Neural cell (in vitro differentiated cells): ENCODE measurements around the gene EPHX1. TPM values are rescaled to one million over a fixed set of nuclear protein-coding genes. Genes with fewer than 3 reads are reported as not detected.

ENCODE experiments used
- H2AFZ ChIP-seq: fragments of 200-600, 300-800 bp; sonication (generic), shearing (Covaris generic); 2 replicates; pipeline ENCODE4 v1.6.0; 2014; ENCODE audit warnings: low read depth, mild to moderate bottlenecking, antibody characterized with exemption, low read length, moderate library complexity
- H3F3A ChIP-seq: fragments of 200-600 bp; shearing (Covaris generic); 2 replicates; pipeline ENCODE4 v1.6.1; 2016; ENCODE audit warnings: mild to moderate bottlenecking, moderate library complexity, mixed read lengths, antibody characterized with exemption, low read length; ENCODE audit not compliant: insufficient read depth, poor library complexity, severe bottlenecking
- H3K27ac ChIP-seq: fragments of 200-600, 300-800 bp; sonication (generic), shearing (Covaris generic); 2 replicates; pipeline ENCODE4 v1.5.1; 2014; ENCODE audit warnings: mild to moderate bottlenecking, low read length, moderate library complexity
- H3K27me3 ChIP-seq: fragments of 300-800, 200-600 bp; sonication (generic), shearing (Covaris generic); 2 replicates; pipeline ENCODE4 v1.6.0; 2014; ENCODE audit warnings: mild to moderate bottlenecking, low read depth, low read length, moderate library complexity; ENCODE audit not compliant: insufficient read depth
- H3K36me3 ChIP-seq: fragments of 300-800, 200-600 bp; sonication (generic), shearing (Covaris generic); 2 replicates; pipeline ENCODE4 v1.5.1; 2014; ENCODE audit warnings: mild to moderate bottlenecking, antibody characterized with exemption, low read length, moderate library complexity; ENCODE audit not compliant: insufficient read depth
- H3K4me2 ChIP-seq: fragments of 300-800, 200-600 bp; sonication (generic), shearing (Covaris generic); 2 replicates; pipeline ENCODE4 v1.6.0; 2014; ENCODE audit warnings: mild to moderate bottlenecking, low read length
- H3K4me3 ChIP-seq: fragments of 300-800, 200-600 bp; sonication (generic), shearing (Covaris generic); 2 replicates; pipeline ENCODE4 v1.5.1; 2014; ENCODE audit warnings: mild to moderate bottlenecking, low read length, moderate library complexity
- H3K79me2 ChIP-seq: fragments of 200-600 bp; shearing (Covaris generic); replicated peaks from 2 replicates; pipeline ENCODE4 v1.6.0; 2014; ENCODE audit warnings: mild to moderate bottlenecking, low read length, moderate library complexity; ENCODE audit not compliant: insufficient read depth
- H3K9ac ChIP-seq: fragments of 300-800, 200-600 bp; sonication (generic), shearing (Covaris generic); 2 replicates; pipeline ENCODE4 v1.6.1; 2016; ENCODE audit warnings: mild to moderate bottlenecking, low read length, mixed read lengths
- H3K9me2 ChIP-seq: fragments of 200-600 bp; shearing (Covaris generic); 2 replicates; pipeline ENCODE4 v1.6.1; 2016; ENCODE audit warnings: mild to moderate bottlenecking, low read length, mixed read lengths; ENCODE audit not compliant: insufficient read depth
- H3K9me3 ChIP-seq: fragments of 200-600, 300-800 bp; sonication (generic), shearing (Covaris generic); 2 replicates; pipeline ENCODE4 v1.6.1; 2016; ENCODE audit warnings: mild to moderate bottlenecking, mixed run types, low read length, moderate library complexity, mixed read lengths
- H4K20me1 ChIP-seq: fragments of 200-600 bp; shearing (Covaris generic); 2 replicates; pipeline ENCODE4 v1.6.1; 2016; ENCODE audit warnings: mild to moderate bottlenecking, mixed run types; ENCODE audit not compliant: insufficient read depth
- EP300 ChIP-seq: fragments of 450-650 bp; conservative IDR thresholded peaks from 2 replicates; pipeline ENCODE4 v1.6.1; 2014; ENCODE audit warnings: antibody characterized with exemption, mild to moderate bottlenecking, moderate library complexity; ENCODE audit not compliant: poor library complexity, severe bottlenecking
- EZH2 ChIP-seq: fragments of 200-600, 300-800 bp; shearing (Covaris generic), sonication (generic); IDR thresholded peaks from 2 replicates; pipeline ENCODE4 v1.6.1; 2014; ENCODE audit warnings: antibody characterized with exemption, low read length, borderline replicate concordance, mild to moderate bottlenecking; ENCODE audit not compliant: insufficient read depth, poor library complexity, severe bottlenecking
- MXI1 ChIP-seq: fragments of 450-650 bp; conservative IDR thresholded peaks from 2 replicates; pipeline ENCODE4 v1.6.1; 2014; ENCODE audit warnings: antibody characterized with exemption, mild to moderate bottlenecking; ENCODE audit not compliant: poor library complexity, severe bottlenecking
- POLR2AphosphoS5 ChIP-seq: IDR thresholded peaks from 2 replicates; pipeline ENCODE4 v1.6.1; 2012
- RAD21 ChIP-seq: fragments of 450-650 bp; conservative IDR thresholded peaks from 2 replicates; pipeline ENCODE4 v1.6.1; 2014; ENCODE audit warnings: antibody characterized with exemption, mild to moderate bottlenecking, moderate library complexity
- SMC3 ChIP-seq: fragments of 450-650 bp; conservative IDR thresholded peaks from 2 replicates; pipeline ENCODE4 v1.6.1; 2014; ENCODE audit warnings: antibody characterized with exemption, mild to moderate bottlenecking, moderate library complexity; ENCODE audit not compliant: poor library complexity
- TAF1 ChIP-seq: IDR thresholded peaks from 2 replicates; pipeline ENCODE4 v1.6.1; 2012; ENCODE audit warnings: low read depth
- polyA plus RNA-seq: library from polyadenylated mRNA; depleted of rRNA; stranded (reverse); fragments of >200 nt; gene quantifications from 2 replicates; pipeline ENCODE4 v1.2.3, GENCODE V29; 2014
- TF ChIP-seq, protein P1 (sequence below): fragments of 450-650 bp; IDR thresholded peaks from 2 replicates; pipeline ENCODE4 v1.5.1; 2014; ENCODE audit warnings: antibody characterized with exemption, mild to moderate bottlenecking, moderate library complexity; ENCODE audit not compliant: poor library complexity, severe bottlenecking
- TF ChIP-seq, protein P2 (sequence below): IDR thresholded peaks from 2 replicates; pipeline ENCODE4 v1.6.1; 2012; ENCODE audit warnings: borderline replicate concordance

The EPHX1 gene
- polyA plus RNA-seq, 1 donor from 2014 or later = 8.7 TPM

DNA sequence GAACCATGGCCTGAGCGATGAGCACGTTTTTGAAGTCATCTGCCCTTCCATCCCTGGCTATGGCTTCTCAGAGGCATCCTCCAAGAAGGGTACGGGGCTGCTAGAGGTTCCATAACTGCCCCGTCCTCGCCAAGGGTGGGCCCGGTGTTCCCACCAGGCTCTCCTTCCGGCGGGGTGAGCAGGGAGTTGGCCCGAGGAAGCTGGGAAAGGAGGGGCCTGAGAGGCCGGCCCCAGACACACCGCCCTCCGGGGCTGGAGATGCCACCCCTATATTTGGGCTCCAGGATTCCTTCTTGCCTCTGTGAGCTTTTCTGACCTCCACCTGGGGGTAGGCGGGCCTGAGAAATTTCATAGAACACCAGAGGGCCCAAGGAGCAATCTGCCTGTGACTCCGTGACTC is 28.9 kb downstream of the EPHX1 start:
- Histone ChIP-seq H2AFZ (no peak overlapping the region), H3F3A (no peaks in the 10 kb centered on the region), H3K9me2 (no peaks in the 10 kb centered on the region), H3K4me3 (no peak overlapping the region), H3K9me3 (no peaks in the 10 kb centered on the region), H3K36me3 (peaks cover 5% of the 10 kb centered on the region), H3K4me2 (no peak overlapping the region), H4K20me1 (no peaks in the 10 kb centered on the region), H3K9ac (no peak overlapping the region), H3K27ac (no peak overlapping the region), H3K27me3 (no peaks in the 10 kb centered on the region), H3K79me2 (no peaks in the 10 kb centered on the region)
- TF ChIP-seq, protein P1, sequence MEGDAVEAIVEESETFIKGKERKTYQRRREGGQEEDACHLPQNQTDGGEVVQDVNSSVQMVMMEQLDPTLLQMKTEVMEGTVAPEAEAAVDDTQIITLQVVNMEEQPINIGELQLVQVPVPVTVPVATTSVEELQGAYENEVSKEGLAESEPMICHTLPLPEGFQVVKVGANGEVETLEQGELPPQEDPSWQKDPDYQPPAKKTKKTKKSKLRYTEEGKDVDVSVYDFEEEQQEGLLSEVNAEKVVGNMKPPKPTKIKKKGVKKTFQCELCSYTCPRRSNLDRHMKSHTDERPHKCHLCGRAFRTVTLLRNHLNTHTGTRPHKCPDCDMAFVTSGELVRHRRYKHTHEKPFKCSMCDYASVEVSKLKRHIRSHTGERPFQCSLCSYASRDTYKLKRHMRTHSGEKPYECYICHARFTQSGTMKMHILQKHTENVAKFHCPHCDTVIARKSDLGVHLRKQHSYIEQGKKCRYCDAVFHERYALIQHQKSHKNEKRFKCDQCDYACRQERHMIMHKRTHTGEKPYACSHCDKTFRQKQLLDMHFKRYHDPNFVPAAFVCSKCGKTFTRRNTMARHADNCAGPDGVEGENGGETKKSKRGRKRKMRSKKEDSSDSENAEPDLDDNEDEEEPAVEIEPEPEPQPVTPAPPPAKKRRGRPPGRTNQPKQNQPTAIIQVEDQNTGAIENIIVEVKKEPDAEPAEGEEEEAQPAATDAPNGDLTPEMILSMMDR = no peak
- TF ChIP-seq EP300 (no peak), POLR2AphosphoS5 (no peak), SMC3 (no peak), TAF1 (no peak), RAD21 (no peak), EZH2 (no peak), MXI1 (no peak)
- TF ChIP-seq, protein P2, sequence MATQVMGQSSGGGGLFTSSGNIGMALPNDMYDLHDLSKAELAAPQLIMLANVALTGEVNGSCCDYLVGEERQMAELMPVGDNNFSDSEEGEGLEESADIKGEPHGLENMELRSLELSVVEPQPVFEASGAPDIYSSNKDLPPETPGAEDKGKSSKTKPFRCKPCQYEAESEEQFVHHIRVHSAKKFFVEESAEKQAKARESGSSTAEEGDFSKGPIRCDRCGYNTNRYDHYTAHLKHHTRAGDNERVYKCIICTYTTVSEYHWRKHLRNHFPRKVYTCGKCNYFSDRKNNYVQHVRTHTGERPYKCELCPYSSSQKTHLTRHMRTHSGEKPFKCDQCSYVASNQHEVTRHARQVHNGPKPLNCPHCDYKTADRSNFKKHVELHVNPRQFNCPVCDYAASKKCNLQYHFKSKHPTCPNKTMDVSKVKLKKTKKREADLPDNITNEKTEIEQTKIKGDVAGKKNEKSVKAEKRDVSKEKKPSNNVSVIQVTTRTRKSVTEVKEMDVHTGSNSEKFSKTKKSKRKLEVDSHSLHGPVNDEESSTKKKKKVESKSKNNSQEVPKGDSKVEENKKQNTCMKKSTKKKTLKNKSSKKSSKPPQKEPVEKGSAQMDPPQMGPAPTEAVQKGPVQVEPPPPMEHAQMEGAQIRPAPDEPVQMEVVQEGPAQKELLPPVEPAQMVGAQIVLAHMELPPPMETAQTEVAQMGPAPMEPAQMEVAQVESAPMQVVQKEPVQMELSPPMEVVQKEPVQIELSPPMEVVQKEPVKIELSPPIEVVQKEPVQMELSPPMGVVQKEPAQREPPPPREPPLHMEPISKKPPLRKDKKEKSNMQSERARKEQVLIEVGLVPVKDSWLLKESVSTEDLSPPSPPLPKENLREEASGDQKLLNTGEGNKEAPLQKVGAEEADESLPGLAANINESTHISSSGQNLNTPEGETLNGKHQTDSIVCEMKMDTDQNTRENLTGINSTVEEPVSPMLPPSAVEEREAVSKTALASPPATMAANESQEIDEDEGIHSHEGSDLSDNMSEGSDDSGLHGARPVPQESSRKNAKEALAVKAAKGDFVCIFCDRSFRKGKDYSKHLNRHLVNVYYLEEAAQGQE = no peak

DNA sequence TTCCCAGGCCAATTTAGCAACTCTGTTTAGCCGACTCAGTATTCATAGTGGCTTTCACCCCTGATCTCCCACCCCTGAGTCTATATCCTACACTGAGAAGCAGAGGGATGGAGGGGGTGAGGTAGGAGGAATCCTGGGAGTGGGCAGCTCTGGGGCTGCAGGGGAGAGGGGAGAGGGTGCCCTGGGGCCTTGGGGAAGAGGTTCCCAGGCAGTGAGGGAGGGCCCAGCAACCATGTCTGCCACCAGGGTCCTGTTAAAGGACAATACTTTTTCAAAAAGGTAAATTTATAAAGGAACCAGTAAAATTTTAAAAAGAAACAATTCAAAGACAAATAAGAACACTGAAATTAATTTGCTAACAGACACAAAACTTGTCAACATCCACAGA is 30.3 kb downstream of the EPHX1 start:
- Histone ChIP-seq H3K9ac (no peak overlapping the region), H3K27me3 (no peaks in the 10 kb centered on the region), H3K9me2 (no peaks in the 10 kb centered on the region), H4K20me1 (no peaks in the 10 kb centered on the region), H3K79me2 (no peaks in the 10 kb centered on the region), H3K4me2 (no peak overlapping the region), H3K4me3 (no peak overlapping the region), H2AFZ (no peak overlapping the region), H3K36me3 (no peaks in the 10 kb centered on the region), H3F3A (no peaks in the 10 kb centered on the region), H3K9me3 (no peaks in the 10 kb centered on the region), H3K27ac (no peak overlapping the region)
- no peak for TF ChIP-seq RAD21

DNA sequence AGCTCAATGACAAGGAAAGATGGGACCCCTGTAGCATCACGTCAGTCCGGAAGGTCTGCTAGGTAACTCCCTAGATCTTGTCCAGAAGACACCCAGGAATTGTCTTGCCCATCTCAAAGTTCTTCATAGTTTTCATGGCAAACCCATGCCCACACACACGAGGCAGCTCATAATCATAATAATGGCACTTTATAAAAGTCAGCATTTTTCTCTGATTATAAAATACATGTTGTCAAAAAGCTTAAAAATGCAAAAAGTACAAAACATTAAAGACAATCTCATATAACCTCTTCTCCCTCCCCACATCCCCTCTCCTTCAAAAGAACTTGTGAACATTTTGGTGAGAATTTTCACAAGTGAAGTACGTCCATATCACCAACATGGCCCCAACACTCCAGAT is 30.8 kb downstream of the EPHX1 start:
- Histone ChIP-seq H3K36me3 (no peaks in the 10 kb centered on the region), H3K27ac (no peak overlapping the region), H3K9me3 (no peaks in the 10 kb centered on the region)

More for the DNA sequence above, 30.8 kb downstream of the EPHX1 start:
- no peaks in the 10 kb centered on the region for H4K20me1 ChIP-seq
- no peak overlapping the region for H2AFZ ChIP-seq
- H3K9ac ChIP-seq = no peak overlapping the region
- H3K27me3 ChIP-seq = no peaks in the 10 kb centered on the region
- no peaks in the 10 kb centered on the region for H3K79me2 ChIP-seq
- H3K9me2 ChIP-seq = no peaks in the 10 kb centered on the region
- TF ChIP-seq EZH2 (no peak), POLR2AphosphoS5 (no peak), SMC3 (no peak), MXI1 (no peak), RAD21 (no peak)
- TF ChIP-seq, protein P1 = no peak
- H3K4me2 ChIP-seq = no peak overlapping the region
- H3K4me3 ChIP-seq = no peak overlapping the region
- H3F3A ChIP-seq = no peaks in the 10 kb centered on the region
